WTC11 (cell line): Measurements from ENCODE around the gene SSBP2. TPM values are rescaled to one million over a fixed set of nuclear protein-coding genes. Genes with fewer than 3 reads are reported as not detected.

Source experiments
- ATAC-seq: fragments of 200-7000 bp; cut with Tn5 transposase; 2 replicates; pipeline ENCODE4 v1.10.0; 2021; ENCODE audit warnings: mild to moderate bottlenecking, moderate library complexity
- CTCF ChIA-PET: fragments of 300-600 bp; sonication (Branson Sonifier 250); formaldehyde crosslinking; loops from one replicate; lab custom pipeline; 2021; ENCODE audit warnings: antibody characterized with exemption; lab: Charles Lee
- POLR2A ChIA-PET: fragments of 350-600 bp; sonication (Branson Sonifier 250); formaldehyde crosslinking; loops from one replicate; lab custom pipeline; 2021; ENCODE audit warnings: antibody characterized with exemption; lab: Charles Lee
- DNase-seq: peaks from one replicate; pipeline ENCODE4 v3.0.0; 2021; ENCODE audit warnings: low spot score
- H3K27ac Mint-ChIP-seq: 2 replicates; pipeline ENCODE4 v1.8.0; 2021; ENCODE audit warnings: mixed read lengths
- H3K27me3 Mint-ChIP-seq: 2 replicates; pipeline ENCODE4 v1.8.0; 2021; ENCODE audit warnings: low read depth, mild to moderate bottlenecking, moderate library complexity, mixed read lengths
- H3K36me3 Mint-ChIP-seq: 2 replicates; pipeline ENCODE4 v1.8.0; 2021; ENCODE audit warnings: mixed read lengths
- H3K4me1 Mint-ChIP-seq: 2 replicates; pipeline ENCODE4 v1.8.0; 2022; ENCODE audit warnings: mixed read lengths
- H3K4me3 Mint-ChIP-seq: 2 replicates; pipeline ENCODE4 v1.8.0; 2021; ENCODE audit warnings: mild to moderate bottlenecking, moderate library complexity, mixed read lengths
- H3K9me3 Mint-ChIP-seq: 2 replicates; pipeline ENCODE4 v1.8.0; 2021; ENCODE audit warnings: mixed read lengths
- ATF2 ChIP-seq: sonication (generic); formaldehyde crosslinking; IDR thresholded peaks from 2 replicates; pipeline ENCODE4 v1.8.1; 2022; ENCODE audit warnings: low read depth, missing genetic modification reagents, borderline replicate concordance
- ATF6 ChIP-seq: sonication (generic); formaldehyde crosslinking; IDR thresholded peaks from 2 replicates; pipeline ENCODE4 v1.8.1; 2023; ENCODE audit warnings: mild to moderate bottlenecking, missing genetic modification reagents
- CREB1 ChIP-seq: sonication (generic); formaldehyde crosslinking; IDR thresholded peaks from 2 replicates; pipeline ENCODE4 v1.8.0; 2023; ENCODE audit warnings: mild to moderate bottlenecking, missing genetic modification reagents
- E2F1 ChIP-seq: sonication (generic); formaldehyde crosslinking; IDR thresholded peaks from 2 replicates; pipeline ENCODE4 v1.8.0; 2022; ENCODE audit warnings: mild to moderate bottlenecking, missing genetic modification reagents
- ELF4 ChIP-seq: sonication (generic); formaldehyde crosslinking; IDR thresholded peaks from 2 replicates; pipeline ENCODE4 v1.8.1; 2022; ENCODE audit warnings: low read depth, mild to moderate bottlenecking, moderate library complexity, missing genetic modification reagents
- GTF2I ChIP-seq: fragments of 250-450 bp; sonication (Bioruptor Pico); conservative IDR thresholded peaks from 2 replicates; pipeline ENCODE4 v1.4.0; 2021; ENCODE audit warnings: mild to moderate bottlenecking
- JUN ChIP-seq: sonication (generic); formaldehyde crosslinking; IDR thresholded peaks from 2 replicates; pipeline ENCODE4 v1.8.0; 2023; ENCODE audit warnings: mild to moderate bottlenecking, missing genetic modification reagents
- MLX ChIP-seq: sonication (generic); formaldehyde crosslinking; IDR thresholded peaks from 2 replicates; pipeline ENCODE4 v1.8.1; 2023; ENCODE audit warnings: mild to moderate bottlenecking, missing genetic modification reagents, moderate library complexity
- MXD4 ChIP-seq: fragments of 250-450 bp; sonication (Bioruptor Pico); IDR thresholded peaks from 2 replicates; pipeline ENCODE4 v1.8.0; 2021; ENCODE audit warnings: mild to moderate bottlenecking, moderate library complexity, borderline replicate concordance
- RORB ChIP-seq: fragments of 250-450 bp; sonication (Bioruptor Pico); IDR thresholded peaks from 2 replicates; pipeline ENCODE4 v1.9.0; 2021; ENCODE audit warnings: mild to moderate bottlenecking
- TEAD1 ChIP-seq: sonication (generic); formaldehyde crosslinking; IDR thresholded peaks from 2 replicates; pipeline ENCODE4 v1.8.0; 2022; ENCODE audit warnings: mild to moderate bottlenecking, missing genetic modification reagents
- ZNF219 ChIP-seq: sonication (generic); formaldehyde crosslinking; IDR thresholded peaks from 2 replicates; pipeline ENCODE4 v1.8.0; 2023; ENCODE audit warnings: missing genetic modification reagents, mild to moderate bottlenecking, borderline replicate concordance
- ZNF232 ChIP-seq: sonication (generic); formaldehyde crosslinking; IDR thresholded peaks from 2 replicates; pipeline ENCODE4 v1.8.0; 2022; ENCODE audit warnings: mild to moderate bottlenecking, missing genetic modification reagents
- ZNF317 ChIP-seq: sonication (generic); formaldehyde crosslinking; IDR thresholded peaks from 2 replicates; pipeline ENCODE4 v1.8.1; 2023; ENCODE audit warnings: low read depth, mild to moderate bottlenecking, moderate library complexity, missing genetic modification reagents, borderline replicate concordance
- ZNF532 ChIP-seq: fragments of 250-450 bp; sonication (Bioruptor Pico); IDR thresholded peaks from 2 replicates; pipeline ENCODE4 v1.9.0; 2021; ENCODE audit warnings: mild to moderate bottlenecking, borderline replicate concordance
- total RNA-seq: library from RNA; stranded (reverse); gene quantifications from 3 replicates; pipeline ENCODE4 v1.2.3, GENCODE V29; 2021
- TF ChIP-seq, protein P1 (sequence below): fragments of 250-450 bp; sonication (Bioruptor Pico); IDR thresholded peaks from 2 replicates; pipeline ENCODE4 v1.9.0; 2021; ENCODE audit warnings: mild to moderate bottlenecking
- TF ChIP-seq, protein P2 (sequence below): sonication (generic); formaldehyde crosslinking; conservative IDR thresholded peaks from 2 replicates; pipeline ENCODE4 v1.8.1; 2022; ENCODE audit warnings: mild to moderate bottlenecking, missing genetic modification reagents
- TF ChIP-seq, protein P3 (sequence below): fragments of 250-450 bp; sonication (Bioruptor Pico); IDR thresholded peaks from 2 replicates; pipeline ENCODE4 v2.1.2; 2022; ENCODE audit warnings: mild to moderate bottlenecking, moderate library complexity

SSBP2 gene
- total RNA-seq, 1 experiment from 2014 or later: 24.9 TPM

DNA sequence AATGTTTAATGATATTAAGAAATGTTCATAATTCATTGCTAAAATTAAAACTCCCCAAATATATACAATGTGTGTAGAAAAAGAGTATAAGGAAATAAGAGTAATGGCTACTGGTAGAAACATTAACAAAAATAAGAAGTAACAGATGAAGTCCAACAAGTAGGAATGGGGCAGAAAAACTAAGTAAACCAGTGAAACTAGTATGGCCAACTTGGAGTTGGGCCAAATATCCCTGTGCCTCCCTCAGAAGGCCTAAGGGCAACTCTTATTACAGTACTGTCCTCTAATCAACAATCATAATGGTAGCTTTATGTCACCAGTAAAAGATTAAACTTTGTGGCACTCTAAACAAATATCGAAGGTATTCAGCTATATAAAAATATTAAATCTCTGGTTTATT is 93.5 kb downstream of the SSBP2 start:
- ATAC-seq: no peak
- ChIA-PET POLR2A (no interaction called here), CTCF (no interaction called here)
- Mint-ChIP-seq H3K9me3 (peaks cover 9% of the 10 kb centered on the region), H3K27me3 (no peaks in the 10 kb centered on the region), H3K4me1 (no peaks in the 10 kb centered on the region), H3K4me3 (no peak overlapping the region), H3K27ac (no peak overlapping the region), H3K36me3 (peaks cover 3% of the 10 kb centered on the region; the same call in 1 of the 2 replicates)
- no peak for DNase-seq
- TF ChIP-seq JUN (CRISPR knock-in tag) (no peak), ATF6 (CRISPR knock-in tag) (no peak), ZNF219 (no peak), TEAD1 (no peak), ZNF232 (CRISPR knock-in tag) (no peak), ELF4 (CRISPR knock-in tag) (no peak), ZNF532 (CRISPR knock-in tag) (no peak), CREB1 (CRISPR knock-in tag) (no peak), E2F1 (CRISPR knock-in tag) (no peak), MLX (no peak), RORB (no peak), ZNF317 (no peak), GTF2I (CRISPR knock-in tag) (no peak), ATF2 (CRISPR knock-in tag) (no peak), MXD4 (CRISPR knock-in tag) (no peak)
- TF ChIP-seq, protein P1, sequence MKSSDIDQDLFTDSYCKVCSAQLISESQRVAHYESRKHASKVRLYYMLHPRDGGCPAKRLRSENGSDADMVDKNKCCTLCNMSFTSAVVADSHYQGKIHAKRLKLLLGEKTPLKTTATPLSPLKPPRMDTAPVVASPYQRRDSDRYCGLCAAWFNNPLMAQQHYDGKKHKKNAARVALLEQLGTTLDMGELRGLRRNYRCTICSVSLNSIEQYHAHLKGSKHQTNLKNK (CRISPR knock-in tag): no peak
- TF ChIP-seq, protein P2, sequence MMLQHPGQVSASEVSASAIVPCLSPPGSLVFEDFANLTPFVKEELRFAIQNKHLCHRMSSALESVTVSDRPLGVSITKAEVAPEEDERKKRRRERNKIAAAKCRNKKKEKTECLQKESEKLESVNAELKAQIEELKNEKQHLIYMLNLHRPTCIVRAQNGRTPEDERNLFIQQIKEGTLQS: no peak
- TF ChIP-seq, protein P3, sequence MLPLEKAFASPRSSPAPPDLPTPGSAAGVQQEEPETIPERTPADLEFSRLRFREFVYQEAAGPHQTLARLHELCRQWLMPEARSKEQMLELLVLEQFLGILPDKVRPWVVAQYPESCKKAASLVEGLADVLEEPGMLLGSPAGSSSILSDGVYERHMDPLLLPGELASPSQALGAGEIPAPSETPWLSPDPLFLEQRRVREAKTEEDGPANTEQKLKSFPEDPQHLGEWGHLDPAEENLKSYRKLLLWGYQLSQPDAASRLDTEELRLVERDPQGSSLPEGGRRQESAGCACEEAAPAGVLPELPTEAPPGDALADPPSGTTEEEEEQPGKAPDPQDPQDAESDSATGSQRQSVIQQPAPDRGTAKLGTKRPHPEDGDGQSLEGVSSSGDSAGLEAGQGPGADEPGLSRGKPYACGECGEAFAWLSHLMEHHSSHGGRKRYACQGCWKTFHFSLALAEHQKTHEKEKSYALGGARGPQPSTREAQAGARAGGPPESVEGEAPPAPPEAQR: no peak
